Large intestine (tissue), 3 donors: Measurements from ENCODE around the gene LEFTY1. TPM values are rescaled to one million over a fixed set of nuclear protein-coding genes. Genes with fewer than 3 reads are reported as not detected.

Source experiments
- DNase-seq, 2 donors: peaks; one replicate each; pipeline versions ENCODE4 v3.0.0 to v3.0.0-alpha.2; 2013
- H3K27ac ChIP-seq: one replicate; pipeline ENCODE4 v1.5.1; 2013; ENCODE audit warnings: low read length
- H3K27me3 ChIP-seq: 2 replicates; pipeline ENCODE4 v1.6.1; 2013; ENCODE audit warnings: low read length; ENCODE audit not compliant: control insufficient read depth, insufficient read depth
- H3K36me3 ChIP-seq: 2 replicates; pipeline ENCODE4 v1.6.1; 2013; ENCODE audit warnings: low read length; ENCODE audit not compliant: control insufficient read depth, insufficient read depth
- H3K4me1 ChIP-seq: one replicate; pipeline ENCODE4 v1.6.1; 2013; ENCODE audit warnings: low read length; ENCODE audit not compliant: control insufficient read depth, insufficient read depth
- H3K4me3 ChIP-seq: one replicate; pipeline ENCODE4 v1.5.1; 2013; ENCODE audit warnings: low read length
- H3K9me3 ChIP-seq: one replicate; pipeline ENCODE4 v1.6.1; 2013; ENCODE audit warnings: mild to moderate bottlenecking, low read depth, low read length, moderate library complexity; ENCODE audit not compliant: control insufficient read depth
- WGBS: methylation state at CpG from one replicate; pipeline ENCODE4 v1.1.5; 2013; ENCODE audit warnings: low lambda C conversion rate; ENCODE audit not compliant: insufficient coverage; 5-methylcytosine and 5-hydroxymethylcytosine counted together
- polyA plus RNA-seq: library from polyadenylated mRNA; unstranded; fragments of 120-200 nt; gene quantifications from one replicate; pipeline ENCODE4 v1.2.1, GENCODE V29; 2013

Gene LEFTY1
- polyA plus RNA-seq, 1 donor: 0.58 TPM

GRCh38 chr1:225928186-225929175 lies 39.5 kb upstream of the LEFTY1 start:
- Histone ChIP-seq H3K4me1 (no peaks in the 10 kb centered on the region), H3K27me3 (no peaks in the 10 kb centered on the region), H3K4me3 (no peak overlapping the region), H3K27ac (no peak overlapping the region), H3K9me3 (no peaks in the 10 kb centered on the region), H3K36me3 (no peaks in the 10 kb centered on the region)
- no peak for DNase-seq
- WGBS: 93% methylated on average over 6 of the region's 14 CpGs

GRCh38 chr1:225926551-225927113 lies 37.7 kb upstream of the LEFTY1 start:
- H3K9me3 ChIP-seq: no peaks in the 10 kb centered on the region
- WGBS: no CpG with 5 or more reads among the region's 3 CpGs
- no peaks in the 10 kb centered on the region for H3K27me3 ChIP-seq
- H3K36me3 ChIP-seq: peaks cover 12% of the 10 kb centered on the region
- peaks cover 7% of the 10 kb centered on the region for H3K4me1 ChIP-seq
- no peak for DNase-seq
- no peak overlapping the region for H3K4me3 ChIP-seq
- H3K27ac ChIP-seq: no peak overlapping the region

GRCh38 chr1:225923692-225924555 lies 35.0 kb upstream of the LEFTY1 start, which contains the start of gene PYCR2:
Gene PYCR2, minus strand, starts transcription at chr1:225924250. Its CDS starts 140 bp downstream, at chr1:225924110.
- WGBS: no CpG with 5 or more reads among the region's 80 CpGs
- peak; percentile 96 to 98 for DNase-seq
- Histone ChIP-seq H3K27ac (peak within 1 kb of the TSS; percentile 62), H3K4me3 (peak within 1 kb of the TSS; percentile 69), H3K36me3 (peaks cover 33% of the 10 kb centered on the region), H3K27me3 (no peaks in the 10 kb centered on the region), H3K4me1 (peaks cover 7% of the 10 kb centered on the region), H3K9me3 (no peaks in the 10 kb centered on the region)

- no peaks in the 10 kb centered on the region for H3K9me3 ChIP-seq
- H3K4me1 ChIP-seq: peaks cover 7% of the 10 kb centered on the region
- WGBS: no CpG with 5 or more reads among the region's 8 CpGs
- H3K4me3 ChIP-seq: peak overlapping the region; percentile 69
- DNase-seq: no peak
- no peaks in the 10 kb centered on the region for H3K27me3 ChIP-seq
- H3K36me3 ChIP-seq: peaks cover 38% of the 10 kb centered on the region
- H3K27ac ChIP-seq: peak overlapping the region; percentile 62
Measured at GRCh38 chr1:225923381-225923691, 34.4 kb upstream of the LEFTY1 start.

GRCh38 chr1:225921734-225922709 lies 33.1 kb upstream of the LEFTY1 start:
- no peak for DNase-seq
- H3K27ac ChIP-seq: no peak overlapping the region
- no CpG with 5 or more reads among the region's 23 CpGs for WGBS
- H3K9me3 ChIP-seq: no peaks in the 10 kb centered on the region
- H3K36me3 ChIP-seq: peaks cover 48% of the 10 kb centered on the region
- H3K4me1 ChIP-seq: peaks cover 7% of the 10 kb centered on the region
- no peaks in the 10 kb centered on the region for H3K27me3 ChIP-seq
- no peak overlapping the region for H3K4me3 ChIP-seq

GRCh38 chr1:225919906-225920305 lies 31.0 kb upstream of the LEFTY1 start:
- no peak for DNase-seq
- Histone ChIP-seq H3K4me1 (peaks cover 7% of the 10 kb centered on the region), H3K27ac (no peak overlapping the region), H3K9me3 (no peaks in the 10 kb centered on the region), H3K4me3 (no peak overlapping the region), H3K36me3 (peaks cover 56% of the 10 kb centered on the region), H3K27me3 (no peaks in the 10 kb centered on the region)
- WGBS: no CpG with 5 or more reads among the region's 5 CpGs

- peaks cover 7% of the 10 kb centered on the region for H3K4me1 ChIP-seq
- H3K27me3 ChIP-seq: no peaks in the 10 kb centered on the region
- H3K9me3 ChIP-seq: no peaks in the 10 kb centered on the region
- peaks cover 56% of the 10 kb centered on the region for H3K36me3 ChIP-seq
- WGBS: no CpG with 5 or more reads among the region's 4 CpGs
- DNase-seq: no peak
- H3K4me3 ChIP-seq: no peak overlapping the region
- H3K27ac ChIP-seq: no peak overlapping the region
Measured at GRCh38 chr1:225918280-225918679, 29.3 kb upstream of the LEFTY1 start.

- no peak overlapping the region for H3K27ac ChIP-seq
- H3K4me1 ChIP-seq: no peaks in the 10 kb centered on the region
- peaks cover 56% of the 10 kb centered on the region for H3K36me3 ChIP-seq
- no peaks in the 10 kb centered on the region for H3K27me3 ChIP-seq
- 96% methylated on average over 4 of the region's 5 CpGs for whole genome bisulfite sequencing
- DNase-seq: no peak
- no peaks in the 10 kb centered on the region for H3K9me3 ChIP-seq
- H3K4me3 ChIP-seq: no peak overlapping the region
Measured at GRCh38 chr1:225917536-225917935, 28.6 kb upstream of the LEFTY1 start.

- H3K4me1 ChIP-seq: no peaks in the 10 kb centered on the region
- H3K4me3 ChIP-seq: no peak overlapping the region
- H3K9me3 ChIP-seq: no peaks in the 10 kb centered on the region
- no peak overlapping the region for H3K27ac ChIP-seq
- no peaks in the 10 kb centered on the region for H3K27me3 ChIP-seq
- H3K36me3 ChIP-seq: peaks cover 51% of the 10 kb centered on the region
- no peak for DNase-seq
- 100% methylated on average over 2 of the region's 3 CpGs for WGBS
Measured at GRCh38 chr1:225917101-225917500, 28.2 kb upstream of the LEFTY1 start.
